GM23338 (cell line): ENCODE data around the gene BBOX1. TPM values are rescaled to one million over a fixed set of nuclear protein-coding genes. Genes with fewer than 3 reads are reported as not detected.

ENCODE experiments used
- ATAC-seq: fragments of 200-7000 bp; cut with Tn5 transposase; 3 replicates; pipeline ENCODE4 v1.9.1; 2020
- DNase-seq: peaks from one replicate; pipeline ENCODE4 v3.0.0-alpha.2; 2015; ENCODE audit warnings: low spot score
- H2AFZ ChIP-seq: fragments of 200-600 bp; sonication (generic); 2 replicates; pipeline ENCODE4 v1.8.0; 2016; ENCODE audit warnings: antibody characterized with exemption, mild to moderate bottlenecking, moderate library complexity
- H3F3A ChIP-seq: fragments of 200-600 bp; sonication (generic); replicated peaks from 2 replicates; pipeline ENCODE4 v1.8.0; 2017; ENCODE audit warnings: antibody characterized with exemption, mixed run types, low read depth
- H3K27ac ChIP-seq: fragments of 200-600 bp; sonication (generic); 2 replicates; pipeline ENCODE4 v1.6.1; 2016; ENCODE audit warnings: low read depth
- H3K27me3 ChIP-seq: fragments of 200-600 bp; sonication (generic); 2 replicates; pipeline ENCODE4 v1.8.0; 2016; ENCODE audit warnings: mild to moderate bottlenecking, mixed run types, moderate library complexity; ENCODE audit not compliant: insufficient read depth
- H3K36me3 ChIP-seq: fragments of 200-600 bp; sonication (generic); 2 replicates; pipeline ENCODE4 v1.8.0; 2016; ENCODE audit warnings: mild to moderate bottlenecking; ENCODE audit not compliant: insufficient read depth
- H3K4me1 ChIP-seq: fragments of 200-600 bp; sonication (generic); 2 replicates; pipeline ENCODE4 v1.8.0; 2016; ENCODE audit warnings: mild to moderate bottlenecking, moderate library complexity; ENCODE audit not compliant: insufficient read depth
- H3K4me2 ChIP-seq: fragments of 200-600 bp; sonication (generic); 2 replicates; pipeline ENCODE4 v1.7.1; 2017; ENCODE audit warnings: mixed run types
- H3K4me3 ChIP-seq: fragments of 200-600 bp; sonication (generic); 2 replicates; pipeline ENCODE4 v1.6.1; 2016; ENCODE audit warnings: mixed run types
- H3K79me2 ChIP-seq: fragments of 200-600 bp; sonication (generic); replicated peaks from 2 replicates; pipeline ENCODE4 v1.8.0; 2017; ENCODE audit warnings: mild to moderate bottlenecking; ENCODE audit not compliant: insufficient read depth
- H3K9me2 ChIP-seq: fragments of 200-600 bp; sonication (generic); 2 replicates; pipeline ENCODE4 v1.8.0; 2017; ENCODE audit not compliant: insufficient read depth
- H4K20me1 ChIP-seq: fragments of 200-600 bp; sonication (generic); replicated peaks from 2 replicates; pipeline ENCODE4 v1.8.0; 2017; ENCODE audit warnings: mild to moderate bottlenecking; ENCODE audit not compliant: insufficient read depth
- H3K27ac Mint-ChIP-seq: 2 replicates; pipeline ENCODE4 v1.8.0; 2020; ENCODE audit warnings: inconsistent platforms, mild to moderate bottlenecking, moderate library complexity, mixed read lengths
- H3K27me3 Mint-ChIP-seq: 3 replicates; pipeline ENCODE4 v1.8.0; 2022; ENCODE audit warnings: low read depth, mild to moderate bottlenecking, moderate library complexity, mixed read lengths, inconsistent platforms; ENCODE audit not compliant: insufficient read depth, poor library complexity
- H3K36me3 Mint-ChIP-seq: 3 replicates; pipeline ENCODE4 v1.8.0; 2021; ENCODE audit warnings: low read depth, mild to moderate bottlenecking, inconsistent platforms, moderate library complexity, mixed read lengths
- H3K4me1 Mint-ChIP-seq: 3 replicates; pipeline ENCODE4 v1.8.0; 2020; ENCODE audit warnings: mild to moderate bottlenecking, inconsistent platforms, mixed read lengths
- H3K4me3 Mint-ChIP-seq: 3 replicates; pipeline ENCODE4 v1.8.0; 2021; ENCODE audit warnings: moderate library complexity, mild to moderate bottlenecking, inconsistent platforms, mixed read lengths
- H3K9me3 Mint-ChIP-seq: 3 replicates; pipeline ENCODE4 v1.8.0; 2020; ENCODE audit warnings: moderate library complexity, mild to moderate bottlenecking, inconsistent platforms, mixed read lengths
- CREB1 ChIP-seq: fragments of 250-450 bp; sonication (Bioruptor Pico); IDR thresholded peaks from 2 replicates; pipeline ENCODE4 v1.5.0; 2020; ENCODE audit warnings: low read depth, mild to moderate bottlenecking, moderate library complexity
- EZH2 ChIP-seq: fragments of 200-600 bp; sonication (generic); IDR thresholded peaks from one replicate; pipeline ENCODE4 v1.8.0; 2017; ENCODE audit warnings: antibody characterized with exemption, mild to moderate bottlenecking, low read depth; ENCODE audit not compliant: unreplicated experiment
- JUNB ChIP-seq: IDR thresholded peaks from one replicate; pipeline ENCODE4 v1.6.1; 2016; ENCODE audit warnings: antibody characterized with exemption; ENCODE audit not compliant: unreplicated experiment
- NANOG ChIP-seq: IDR thresholded peaks from 2 replicates; pipeline ENCODE4 v1.6.1; 2016; ENCODE audit warnings: antibody characterized with exemption, borderline replicate concordance
- POLR2AphosphoS5 ChIP-seq: IDR thresholded peaks from 2 replicates; pipeline ENCODE4 v1.6.1; 2016; ENCODE audit warnings: antibody characterized with exemption, low read depth
- ZNF114 ChIP-seq: fragments of 250-450 bp; sonication (Bioruptor Pico); IDR thresholded peaks from 2 replicates; pipeline ENCODE4 v1.5.0; 2020; ENCODE audit warnings: mild to moderate bottlenecking, moderate library complexity
- ZNF331 ChIP-seq: fragments of 250-450 bp; sonication (Bioruptor Pico); IDR thresholded peaks from 2 replicates; pipeline ENCODE4 v1.5.0; 2020; ENCODE audit warnings: low read depth, mild to moderate bottlenecking, moderate library complexity
- polyA plus RNA-seq: library from polyadenylated mRNA; unstranded; fragments of >200 nt; fragmentation: Nextera tagmentation; extraction: Ambion mirVana; gene quantifications from 2 replicates; pipeline ENCODE4 v1.2.1, GENCODE V29; 2016
- total RNA-seq: library from RNA; depleted of rRNA; stranded (reverse); fragments of >200 nt; shearing (Covaris generic); gene quantifications from 2 replicates; pipeline ENCODE4 v1.2.3, GENCODE V29; 2014
- TF ChIP-seq, protein P1 (sequence below), 2 experiments: fragments of 200-600 bp in 1 of 2; sonication (generic) in 1 of 2; conservative IDR thresholded peaks; 2 replicates each; pipeline versions ENCODE4 v1.5.1 to v1.6.1; 2016 to 2017; ENCODE audit warnings: antibody characterized with exemption in 2 of 2, low read depth in 2 of 2, mild to moderate bottlenecking in 2 of 2, moderate library complexity in 1 of 2
- TF ChIP-seq, protein P2 (sequence below): IDR thresholded peaks from one replicate; pipeline ENCODE4 v1.6.1; 2018; ENCODE audit warnings: antibody characterized with exemption; ENCODE audit not compliant: unreplicated experiment
- TF ChIP-seq, protein P3 (sequence below): fragments of 250-450 bp; sonication (Bioruptor Pico); IDR thresholded peaks from 2 replicates; pipeline ENCODE4 v1.5.0; 2020; ENCODE audit warnings: mild to moderate bottlenecking, moderate library complexity
- TF ChIP-seq, protein P4 (sequence below): IDR thresholded peaks from 2 replicates; pipeline ENCODE4 v1.6.1; 2016; ENCODE audit warnings: antibody characterized with exemption

BBOX1 gene
- total and polyA plus RNA-seq, 2 experiments from 2014 or later, result not detected

DNA sequence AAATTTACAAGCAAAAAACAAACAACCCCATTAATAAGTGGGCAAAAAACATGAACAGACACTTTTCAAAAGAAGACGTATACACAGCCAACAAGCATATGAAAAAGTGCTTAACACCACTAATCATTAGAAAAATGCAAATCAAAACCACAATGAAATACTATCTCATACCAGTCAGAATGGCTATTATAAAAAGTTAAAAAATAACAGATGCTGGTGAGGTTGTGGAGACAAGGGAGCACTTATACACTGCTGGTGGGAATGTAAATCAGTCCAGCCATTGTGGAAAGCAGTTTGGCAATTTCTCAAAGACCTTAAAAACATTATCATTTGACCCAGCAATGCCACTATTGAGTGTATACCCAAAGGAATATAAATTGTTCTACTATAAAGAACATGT is 72.3 kb downstream of the BBOX1 start:
- Mint-ChIP-seq H3K27ac (no peak overlapping the region), H3K36me3 (no peaks in the 10 kb centered on the region), H3K4me1 (no peaks in the 10 kb centered on the region), H3K4me3 (no peak overlapping the region), H3K9me3 (no peaks in the 10 kb centered on the region), H3K27me3 (no peaks in the 10 kb centered on the region)
- no peaks in the 10 kb centered on the region for H3K9me2 ChIP-seq
- no peak for ATAC-seq
- no peaks in the 10 kb centered on the region for H3K4me1 ChIP-seq
- H2AFZ ChIP-seq, result no peak overlapping the region
- H3F3A ChIP-seq, result no peaks in the 10 kb centered on the region
- DNase-seq, result no peak
- no peak overlapping the region for H3K27ac ChIP-seq
- no peaks in the 10 kb centered on the region for H4K20me1 ChIP-seq
- no peaks in the 10 kb centered on the region for H3K27me3 ChIP-seq
- no peak overlapping the region for H3K4me3 ChIP-seq
- H3K36me3 ChIP-seq, result no peaks in the 10 kb centered on the region
- H3K4me2 ChIP-seq, result no peak overlapping the region
- TF ChIP-seq CREB1 (CRISPR knock-in tag) (no peak), EZH2 (no peak), POLR2AphosphoS5 (no peak), JUNB (no peak), NANOG (no peak), ZNF331 (CRISPR knock-in tag) (no peak), ZNF114 (CRISPR knock-in tag) (no peak)
- TF ChIP-seq, protein P1, sequence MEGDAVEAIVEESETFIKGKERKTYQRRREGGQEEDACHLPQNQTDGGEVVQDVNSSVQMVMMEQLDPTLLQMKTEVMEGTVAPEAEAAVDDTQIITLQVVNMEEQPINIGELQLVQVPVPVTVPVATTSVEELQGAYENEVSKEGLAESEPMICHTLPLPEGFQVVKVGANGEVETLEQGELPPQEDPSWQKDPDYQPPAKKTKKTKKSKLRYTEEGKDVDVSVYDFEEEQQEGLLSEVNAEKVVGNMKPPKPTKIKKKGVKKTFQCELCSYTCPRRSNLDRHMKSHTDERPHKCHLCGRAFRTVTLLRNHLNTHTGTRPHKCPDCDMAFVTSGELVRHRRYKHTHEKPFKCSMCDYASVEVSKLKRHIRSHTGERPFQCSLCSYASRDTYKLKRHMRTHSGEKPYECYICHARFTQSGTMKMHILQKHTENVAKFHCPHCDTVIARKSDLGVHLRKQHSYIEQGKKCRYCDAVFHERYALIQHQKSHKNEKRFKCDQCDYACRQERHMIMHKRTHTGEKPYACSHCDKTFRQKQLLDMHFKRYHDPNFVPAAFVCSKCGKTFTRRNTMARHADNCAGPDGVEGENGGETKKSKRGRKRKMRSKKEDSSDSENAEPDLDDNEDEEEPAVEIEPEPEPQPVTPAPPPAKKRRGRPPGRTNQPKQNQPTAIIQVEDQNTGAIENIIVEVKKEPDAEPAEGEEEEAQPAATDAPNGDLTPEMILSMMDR (conservative IDR thresholded peaks at IDR 0.05; ENCODE audit: low read depth in 2 of 2), result no peak
- TF ChIP-seq, protein P2, sequence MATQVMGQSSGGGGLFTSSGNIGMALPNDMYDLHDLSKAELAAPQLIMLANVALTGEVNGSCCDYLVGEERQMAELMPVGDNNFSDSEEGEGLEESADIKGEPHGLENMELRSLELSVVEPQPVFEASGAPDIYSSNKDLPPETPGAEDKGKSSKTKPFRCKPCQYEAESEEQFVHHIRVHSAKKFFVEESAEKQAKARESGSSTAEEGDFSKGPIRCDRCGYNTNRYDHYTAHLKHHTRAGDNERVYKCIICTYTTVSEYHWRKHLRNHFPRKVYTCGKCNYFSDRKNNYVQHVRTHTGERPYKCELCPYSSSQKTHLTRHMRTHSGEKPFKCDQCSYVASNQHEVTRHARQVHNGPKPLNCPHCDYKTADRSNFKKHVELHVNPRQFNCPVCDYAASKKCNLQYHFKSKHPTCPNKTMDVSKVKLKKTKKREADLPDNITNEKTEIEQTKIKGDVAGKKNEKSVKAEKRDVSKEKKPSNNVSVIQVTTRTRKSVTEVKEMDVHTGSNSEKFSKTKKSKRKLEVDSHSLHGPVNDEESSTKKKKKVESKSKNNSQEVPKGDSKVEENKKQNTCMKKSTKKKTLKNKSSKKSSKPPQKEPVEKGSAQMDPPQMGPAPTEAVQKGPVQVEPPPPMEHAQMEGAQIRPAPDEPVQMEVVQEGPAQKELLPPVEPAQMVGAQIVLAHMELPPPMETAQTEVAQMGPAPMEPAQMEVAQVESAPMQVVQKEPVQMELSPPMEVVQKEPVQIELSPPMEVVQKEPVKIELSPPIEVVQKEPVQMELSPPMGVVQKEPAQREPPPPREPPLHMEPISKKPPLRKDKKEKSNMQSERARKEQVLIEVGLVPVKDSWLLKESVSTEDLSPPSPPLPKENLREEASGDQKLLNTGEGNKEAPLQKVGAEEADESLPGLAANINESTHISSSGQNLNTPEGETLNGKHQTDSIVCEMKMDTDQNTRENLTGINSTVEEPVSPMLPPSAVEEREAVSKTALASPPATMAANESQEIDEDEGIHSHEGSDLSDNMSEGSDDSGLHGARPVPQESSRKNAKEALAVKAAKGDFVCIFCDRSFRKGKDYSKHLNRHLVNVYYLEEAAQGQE, result no peak
- TF ChIP-seq, protein P3, sequence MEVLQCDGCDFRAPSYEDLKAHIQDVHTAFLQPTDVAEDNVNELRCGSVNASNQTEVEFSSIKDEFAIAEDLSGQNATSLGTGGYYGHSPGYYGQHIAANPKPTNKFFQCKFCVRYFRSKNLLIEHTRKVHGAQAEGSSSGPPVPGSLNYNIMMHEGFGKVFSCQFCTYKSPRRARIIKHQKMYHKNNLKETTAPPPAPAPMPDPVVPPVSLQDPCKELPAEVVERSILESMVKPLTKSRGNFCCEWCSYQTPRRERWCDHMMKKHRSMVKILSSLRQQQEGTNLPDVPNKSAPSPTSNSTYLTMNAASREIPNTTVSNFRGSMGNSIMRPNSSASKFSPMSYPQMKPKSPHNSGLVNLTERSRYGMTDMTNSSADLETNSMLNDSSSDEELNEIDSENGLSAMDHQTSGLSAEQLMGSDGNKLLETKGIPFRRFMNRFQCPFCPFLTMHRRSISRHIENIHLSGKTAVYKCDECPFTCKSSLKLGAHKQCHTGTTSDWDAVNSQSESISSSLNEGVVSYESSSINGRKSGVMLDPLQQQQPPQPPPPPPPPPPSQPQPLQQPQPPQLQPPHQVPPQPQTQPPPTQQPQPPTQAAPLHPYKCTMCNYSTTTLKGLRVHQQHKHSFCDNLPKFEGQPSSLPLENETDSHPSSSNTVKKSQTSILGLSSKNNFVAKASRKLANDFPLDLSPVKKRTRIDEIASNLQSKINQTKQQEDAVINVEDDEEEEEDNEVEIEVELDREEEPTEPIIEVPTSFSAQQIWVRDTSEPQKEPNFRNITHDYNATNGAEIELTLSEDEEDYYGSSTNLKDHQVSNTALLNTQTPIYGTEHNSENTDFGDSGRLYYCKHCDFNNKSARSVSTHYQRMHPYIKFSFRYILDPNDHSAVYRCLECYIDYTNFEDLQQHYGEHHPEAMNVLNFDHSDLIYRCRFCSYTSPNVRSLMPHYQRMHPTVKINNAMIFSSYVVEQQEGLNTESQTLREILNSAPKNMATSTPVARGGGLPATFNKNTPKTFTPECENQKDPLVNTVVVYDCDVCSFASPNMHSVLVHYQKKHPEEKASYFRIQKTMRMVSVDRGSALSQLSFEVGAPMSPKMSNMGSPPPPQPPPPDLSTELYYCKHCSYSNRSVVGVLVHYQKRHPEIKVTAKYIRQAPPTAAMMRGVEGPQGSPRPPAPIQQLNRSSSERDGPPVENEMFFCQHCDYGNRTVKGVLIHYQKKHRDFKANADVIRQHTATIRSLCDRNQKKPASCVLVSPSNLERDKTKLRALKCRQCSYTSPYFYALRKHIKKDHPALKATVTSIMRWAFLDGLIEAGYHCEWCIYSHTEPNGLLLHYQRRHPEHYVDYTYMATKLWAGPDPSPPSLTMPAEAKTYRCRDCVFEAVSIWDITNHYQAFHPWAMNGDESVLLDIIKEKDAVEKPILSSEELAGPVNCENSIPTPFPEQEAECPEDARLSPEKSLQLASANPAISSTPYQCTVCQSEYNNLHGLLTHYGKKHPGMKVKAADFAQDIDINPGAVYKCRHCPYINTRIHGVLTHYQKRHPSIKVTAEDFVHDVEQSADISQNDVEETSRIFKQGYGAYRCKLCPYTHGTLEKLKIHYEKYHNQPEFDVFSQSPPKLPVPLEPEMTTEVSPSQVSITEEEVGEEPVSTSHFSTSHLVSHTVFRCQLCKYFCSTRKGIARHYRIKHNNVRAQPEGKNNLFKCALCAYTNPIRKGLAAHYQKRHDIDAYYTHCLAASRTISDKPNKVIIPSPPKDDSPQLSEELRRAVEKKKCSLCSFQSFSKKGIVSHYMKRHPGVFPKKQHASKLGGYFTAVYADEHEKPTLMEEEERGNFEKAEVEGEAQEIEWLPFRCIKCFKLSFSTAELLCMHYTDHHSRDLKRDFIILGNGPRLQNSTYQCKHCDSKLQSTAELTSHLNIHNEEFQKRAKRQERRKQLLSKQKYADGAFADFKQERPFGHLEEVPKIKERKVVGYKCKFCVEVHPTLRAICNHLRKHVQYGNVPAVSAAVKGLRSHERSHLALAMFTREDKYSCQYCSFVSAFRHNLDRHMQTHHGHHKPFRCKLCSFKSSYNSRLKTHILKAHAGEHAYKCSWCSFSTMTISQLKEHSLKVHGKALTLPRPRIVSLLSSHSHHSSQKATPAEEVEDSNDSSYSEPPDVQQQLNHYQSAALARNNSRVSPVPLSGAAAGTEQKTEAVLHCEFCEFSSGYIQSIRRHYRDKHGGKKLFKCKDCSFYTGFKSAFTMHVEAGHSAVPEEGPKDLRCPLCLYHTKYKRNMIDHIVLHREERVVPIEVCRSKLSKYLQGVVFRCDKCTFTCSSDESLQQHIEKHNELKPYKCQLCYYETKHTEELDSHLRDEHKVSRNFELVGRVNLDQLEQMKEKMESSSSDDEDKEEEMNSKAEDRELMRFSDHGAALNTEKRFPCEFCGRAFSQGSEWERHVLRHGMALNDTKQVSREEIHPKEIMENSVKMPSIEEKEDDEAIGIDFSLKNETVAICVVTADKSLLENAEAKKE (CRISPR knock-in tag), result no peak
- TF ChIP-seq, protein P4, sequence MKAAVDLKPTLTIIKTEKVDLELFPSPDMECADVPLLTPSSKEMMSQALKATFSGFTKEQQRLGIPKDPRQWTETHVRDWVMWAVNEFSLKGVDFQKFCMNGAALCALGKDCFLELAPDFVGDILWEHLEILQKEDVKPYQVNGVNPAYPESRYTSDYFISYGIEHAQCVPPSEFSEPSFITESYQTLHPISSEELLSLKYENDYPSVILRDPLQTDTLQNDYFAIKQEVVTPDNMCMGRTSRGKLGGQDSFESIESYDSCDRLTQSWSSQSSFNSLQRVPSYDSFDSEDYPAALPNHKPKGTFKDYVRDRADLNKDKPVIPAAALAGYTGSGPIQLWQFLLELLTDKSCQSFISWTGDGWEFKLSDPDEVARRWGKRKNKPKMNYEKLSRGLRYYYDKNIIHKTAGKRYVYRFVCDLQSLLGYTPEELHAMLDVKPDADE, result no peak
- no peaks in the 10 kb centered on the region for H3K79me2 ChIP-seq
